ENCODE results near the gene PTGIR.
"Not testable (repeated sequence)": the region's sequence is repeated elsewhere in the genome, so short reads cannot be mapped to it uniquely, and the experiment has no call there.

GRCh38 chr19:46628970-46629369, 4.1 kb upstream of the PTGIR start:
- not testable (repeated sequence) for TF ChIP-seq CTCF (IDR thresholded peaks at IDR 0.05; ENCODE audit: low read depth, low read length); EZH2phosphoT487 (IDR thresholded peaks at IDR 0.05; ENCODE audit: low read depth)

Measured in OCI-LY3 (cell line).